Adrenal gland (tissue), 12 donors: Measurements from ENCODE around the gene SLC43A1. TPM values are rescaled to one million over a fixed set of nuclear protein-coding genes. Genes with fewer than 3 reads are reported as not detected.
A peak's percentile ranks its signal among the peaks of the same experiment; 100 is the strongest.

Experiments used
- DNase-seq, 7 donors: peaks; one replicate each; pipeline ENCODE4 v3.0.0-alpha.2; 2019 to 2020
- H3K27ac ChIP-seq, 5 donors: fragments of 200-600 bp; sonication (generic) in 4 of 5; 1 replicate in 3 of 5; 2 replicates in 2 of 5; pipeline versions ENCODE4 v1.5.1 to v1.8.0; 2016 to 2020; ENCODE audit warnings: mild to moderate bottlenecking in 1 of 5
- H3K27me3 ChIP-seq: fragments of 200-600 bp; 2 replicates; pipeline ENCODE4 v1.8.0; 2021
- H3K36me3 ChIP-seq, 2 donors: fragments of 200-600 bp; replicated peaks in 1 of 2; 1 replicate in 1 of 2; 2 replicates in 1 of 2; pipeline versions ENCODE4 v1.5.1 to v1.8.0; 2018 to 2022
- H3K4me1 ChIP-seq, 2 donors: fragments of 200-600 bp; replicated peaks in 1 of 2; 1 replicate in 1 of 2; 2 replicates in 1 of 2; pipeline versions ENCODE4 v1.5.1 to v1.8.0; 2018 to 2021
- H3K4me3 ChIP-seq, 4 donors: fragments of 200-600 bp; sonication (generic) in 3 of 4; one replicate each; pipeline ENCODE4 v1.5.1; 2016 to 2018
- H3K9me3 ChIP-seq, 3 donors: fragments of 200-600 bp; sonication (generic) in 1 of 3; replicated peaks in 1 of 3; 1 replicate in 2 of 3; 2 replicates in 1 of 3; pipeline versions ENCODE4 v1.5.1 to v1.8.0; 2016 to 2021
- POLR2A ChIP-seq, 2 donors: fragments of 450-650 bp; IDR thresholded peaks; one replicate each; pipeline ENCODE4 v1.6.1; 2017; ENCODE audit warnings: antibody characterized with exemption in 2 of 2, mild to moderate bottlenecking in 2 of 2, moderate library complexity in 1 of 2
- WGBS, 4 donors: extraction: QIAGEN DNeasy Blood & Tissue Kit in 2 of 4; methylation state at CpG; one replicate each; pipeline versions ENCODE4 v1.1.5 to v1.1.7; 2013 to 2017; 5-methylcytosine and 5-hydroxymethylcytosine counted together
- intact Hi-C, 2 donors: fragments of 100-400 bp; cut with DNase I; formaldehyde crosslinking; loops; one replicate each; pipeline versions ENCODE4 v1.14.1 to v1.15.0; 2022 to 2023
- polyA plus RNA-seq, 3 donors: library from polyadenylated mRNA; stranded (reverse); fragments of 200-250 nt in 2 of 3; fragments of 350-450 nt in 1 of 3; fragmentation: Illumina TruSeq in 1 of 3; extraction: RNeasy Lipid Tissue Mini Kit (QIAGEN cat#74804) in 1 of 3; gene quantifications; one replicate each; pipeline ENCODE4 v1.2.3, GENCODE V29; 2013 to 2014
- total RNA-seq, 9 donors: library from RNA; depleted of rRNA in 4 of 9; stranded (reverse); fragments of >200 nt in 4 of 9; fragments of 120-200 nt in 1 of 9; fragmentation: NEBNext Ultra II Directional in 1 of 9; extraction: Animal tissue kit (Norgen Biotek cat#: 25700) in 1 of 9; gene quantifications; one replicate each; pipeline versions ENCODE4 v1.1.0 to v1.2.4, GENCODE V29; 2013 to 2023
- TF ChIP-seq, protein P1 (sequence below), 6 experiments: fragments of 450-650 bp in 4 of 6; fragments of 200-600 bp in 2 of 6; sonication (generic) in 1 of 6; IDR thresholded peaks; 1 replicate in 5 of 6; 2 replicates in 1 of 6; pipeline versions ENCODE4 v1.5.1 to v1.8.0; 2016 to 2021; ENCODE audit warnings: antibody characterized with exemption in 6 of 6, mild to moderate bottlenecking in 2 of 6, moderate library complexity in 1 of 6
- donor health status: healthy with polysubstance abuse.
- donor health status: Bipolar disorder and iron deficiency.
- donor health status: DM: yes; HTN: yes; CAD: no.
- donor health status: DM: no; HTN: no; CAD: no.
- donor health status: DM: no; HTN: no; CAD: no.
- donor health status: DM: yes; HTN: yes; CAD: no.

Gene SLC43A1
- total and polyA plus RNA-seq, 12 donors: 3.8 to 32.3 (median 22.9) TPM

DNA sequence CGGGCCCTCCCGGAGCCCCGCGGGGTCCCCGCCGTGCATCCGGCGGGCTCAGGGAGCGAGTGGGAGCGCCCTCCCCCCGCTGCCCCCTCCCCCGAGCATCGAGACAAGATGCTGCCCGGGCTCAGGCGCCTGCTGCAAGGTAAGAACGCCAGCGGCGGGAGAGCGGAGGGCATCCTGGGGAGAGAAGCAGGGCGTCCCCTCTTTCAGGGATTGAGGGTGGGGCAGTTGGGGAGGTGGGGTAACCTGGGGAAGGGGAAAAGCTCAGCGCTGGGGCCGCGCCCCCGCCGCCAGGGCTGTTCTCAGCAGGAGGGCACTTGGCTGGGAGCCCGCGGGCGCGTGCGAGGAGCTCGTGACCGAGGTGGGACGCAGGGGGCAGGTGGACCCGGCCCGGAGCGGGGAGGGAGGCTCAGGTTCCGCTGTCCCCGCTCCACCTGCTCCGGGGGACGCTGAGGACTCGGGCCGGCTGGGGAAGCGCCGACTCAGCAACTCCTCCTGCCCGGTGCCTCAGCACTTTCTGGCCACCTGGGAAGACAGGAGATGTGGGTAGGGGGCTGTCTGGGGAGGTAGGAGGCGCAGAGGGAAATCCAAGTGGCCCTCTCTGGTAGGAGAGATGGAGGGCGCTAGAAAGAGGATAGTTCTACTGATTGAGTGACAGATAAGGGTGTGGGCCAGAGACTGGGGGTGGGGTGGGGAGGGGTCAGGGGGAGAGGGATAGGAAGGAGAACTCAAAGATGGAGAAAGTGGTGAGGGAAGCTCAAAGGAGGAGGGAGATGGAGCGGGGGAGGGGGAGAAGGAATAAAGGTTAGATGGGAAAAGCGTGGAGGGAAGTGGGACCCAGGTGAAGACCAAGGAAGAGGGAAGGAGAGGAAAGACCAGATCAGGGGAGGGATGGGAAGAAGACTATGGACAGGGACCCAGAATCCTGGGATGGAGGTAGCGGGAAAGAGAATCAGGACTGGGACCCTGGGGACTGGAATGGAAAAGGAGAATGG is 54.4 kb downstream of the SLC43A1 start:
- DNase-seq: no peak
- Histone ChIP-seq H3K4me1 (peaks cover 19 to 32% of the 10 kb centered on the region in 2 donors), H3K4me3 (peak overlapping the region in 2 of 4 donors; percentile 1 to 58), H3K27ac (no peak overlapping the region), H3K9me3 (no peaks in the 10 kb centered on the region), H3K36me3 (no peaks in the 10 kb centered on the region), H3K27me3 (peaks cover 26% of the 10 kb centered on the region)
- TF ChIP-seq, protein P1, sequence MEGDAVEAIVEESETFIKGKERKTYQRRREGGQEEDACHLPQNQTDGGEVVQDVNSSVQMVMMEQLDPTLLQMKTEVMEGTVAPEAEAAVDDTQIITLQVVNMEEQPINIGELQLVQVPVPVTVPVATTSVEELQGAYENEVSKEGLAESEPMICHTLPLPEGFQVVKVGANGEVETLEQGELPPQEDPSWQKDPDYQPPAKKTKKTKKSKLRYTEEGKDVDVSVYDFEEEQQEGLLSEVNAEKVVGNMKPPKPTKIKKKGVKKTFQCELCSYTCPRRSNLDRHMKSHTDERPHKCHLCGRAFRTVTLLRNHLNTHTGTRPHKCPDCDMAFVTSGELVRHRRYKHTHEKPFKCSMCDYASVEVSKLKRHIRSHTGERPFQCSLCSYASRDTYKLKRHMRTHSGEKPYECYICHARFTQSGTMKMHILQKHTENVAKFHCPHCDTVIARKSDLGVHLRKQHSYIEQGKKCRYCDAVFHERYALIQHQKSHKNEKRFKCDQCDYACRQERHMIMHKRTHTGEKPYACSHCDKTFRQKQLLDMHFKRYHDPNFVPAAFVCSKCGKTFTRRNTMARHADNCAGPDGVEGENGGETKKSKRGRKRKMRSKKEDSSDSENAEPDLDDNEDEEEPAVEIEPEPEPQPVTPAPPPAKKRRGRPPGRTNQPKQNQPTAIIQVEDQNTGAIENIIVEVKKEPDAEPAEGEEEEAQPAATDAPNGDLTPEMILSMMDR (IDR thresholded peaks at IDR 0.05): no peak
- TF ChIP-seq POLR2A (IDR thresholded peaks at IDR 0.05): no peak
- WGBS, 4 donors: 8 to 59% (median 11%) methylated on average over 5 to 50 of the region's 50 CpGs
- intact Hi-C loops: loop anchor here in 1 of 2 donors (5.0 to 10.0 kb wide), 2 partner anchors 66 to 184 kb away; partner anchors contain the start of gene YPEL4

DNA sequence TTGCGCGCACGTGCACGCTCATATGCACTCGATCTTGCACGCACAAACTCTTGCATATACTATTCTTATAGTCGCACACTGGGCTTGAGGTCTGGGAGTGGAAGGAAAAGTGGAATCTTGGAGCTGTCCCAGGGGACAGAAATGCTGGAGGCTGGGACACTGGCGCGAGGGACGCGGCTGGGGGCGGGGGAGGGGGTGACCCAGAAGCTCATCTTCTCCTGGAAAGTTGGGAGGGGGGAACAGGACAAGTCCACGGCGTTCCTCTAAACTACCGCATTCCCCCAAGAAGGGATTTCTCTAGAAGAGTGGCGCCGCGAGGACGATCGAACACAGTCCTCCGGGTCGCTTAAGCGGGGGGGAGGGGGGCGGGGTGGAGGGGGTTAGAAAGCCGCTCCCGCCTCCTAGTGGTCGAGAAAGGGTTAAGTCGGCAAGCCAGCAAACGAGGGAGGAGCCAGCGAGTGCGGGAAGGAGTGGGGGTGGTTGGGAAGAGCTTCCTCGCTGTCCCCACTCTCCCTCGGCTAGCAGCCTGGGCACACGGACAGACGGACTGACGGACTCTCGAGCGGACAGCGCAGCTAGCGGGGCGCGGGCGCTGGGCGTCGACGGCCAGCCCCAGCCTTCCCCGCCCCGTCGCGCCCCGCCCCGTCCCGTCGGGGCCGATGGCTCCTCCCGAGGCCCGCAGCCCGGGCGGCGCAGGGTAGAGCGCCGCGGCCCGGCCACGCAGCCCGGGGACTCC is 55.3 kb downstream of the SLC43A1 start, which contains the start of gene RTN4RL2:
Gene RTN4RL2, plus strand, starts transcription at position 507 of the 736 bp plus-strand sequence. CDS start 338 bp downstream, outside the sequence.
- Histone ChIP-seq H3K27me3 (peaks cover 26% of the 10 kb centered on the region), H3K9me3 (no peaks in the 10 kb centered on the region), H3K4me1 (peaks cover 19 to 32% of the 10 kb centered on the region in 2 donors), H3K36me3 (no peaks in the 10 kb centered on the region), H3K27ac (no peak within 1 kb of the TSS), H3K4me3 (peak within 1 kb of the TSS in 2 of 4 donors; percentile 1 to 58)
- TF ChIP-seq, protein P1 (IDR thresholded peaks at IDR 0.05): peak in 2 of 6 experiments; percentile 9 to 23
- no peak for TF ChIP-seq POLR2A (IDR thresholded peaks at IDR 0.05)
- intact Hi-C loops: loop anchor here in 1 of 2 donors (5.0 to 10.0 kb wide), 2 partner anchors 67 to 185 kb away; partner anchors contain the start of gene YPEL4
- WGBS, 4 donors: 1 to 2% (median 1%) methylated on average over 17 to 66 of the region's 66 CpGs
- peak in 5 of 7 donors; percentile 30 to 52 (median 43) for DNase-seq

DNA sequence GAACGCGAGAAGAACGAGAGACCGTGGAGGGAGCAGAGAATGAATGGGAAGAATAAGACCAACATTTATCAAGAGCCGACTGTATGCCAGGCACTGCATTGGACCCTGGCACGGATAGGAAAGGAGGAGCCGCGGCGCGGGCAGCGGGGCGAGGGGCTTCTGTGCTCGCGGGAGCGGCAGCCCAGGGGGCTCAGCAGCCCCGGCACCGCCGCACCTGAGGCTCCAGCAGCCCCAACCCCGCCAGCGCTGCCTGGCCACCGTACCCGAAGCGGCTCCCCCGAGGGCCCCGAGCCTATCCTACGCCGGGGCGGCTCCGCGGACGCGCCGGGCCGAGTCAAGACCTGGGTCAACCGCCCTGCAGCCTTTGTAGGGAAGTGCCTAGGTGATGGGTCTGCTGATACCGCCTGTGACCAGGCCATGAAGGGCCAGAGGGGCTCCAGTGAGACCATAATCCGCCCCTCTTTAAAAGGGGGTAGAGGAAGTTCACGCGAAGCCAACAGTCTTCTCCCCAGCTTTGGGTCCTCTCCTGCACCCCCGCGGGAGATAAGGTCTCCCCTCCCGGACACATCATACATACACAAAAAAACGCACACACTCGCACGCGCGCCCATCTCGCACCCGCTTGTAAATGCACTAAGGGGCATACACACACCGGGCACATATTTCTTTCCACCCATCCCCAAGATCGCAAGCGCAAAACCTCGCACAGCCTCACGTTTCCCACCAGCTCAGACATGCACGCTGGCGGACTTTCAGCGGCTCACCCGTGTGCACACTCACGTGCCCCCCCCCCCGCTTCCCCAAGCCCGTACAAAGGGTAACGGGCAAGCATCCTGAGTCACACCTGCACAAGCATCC is 56.1 kb downstream of the SLC43A1 start:
- H3K9me3 ChIP-seq: no peaks in the 10 kb centered on the region
- peaks cover 19 to 32% of the 10 kb centered on the region in 2 donors for H3K4me1 ChIP-seq
- H3K4me3 ChIP-seq: peak overlapping the region in 3 of 4 donors; percentile 1 to 58 (median 7)
- H3K36me3 ChIP-seq: no peaks in the 10 kb centered on the region
- intact Hi-C loops: loop anchor here in 1 of 2 donors (5.0 to 10.0 kb wide), 3 partner anchors 68 to 185 kb away; partner anchors contain the start of gene YPEL4
- H3K27ac ChIP-seq: no peak overlapping the region
- no peak for DNase-seq
- TF ChIP-seq, protein P1 (IDR thresholded peaks at IDR 0.05): no peak
- no peak for TF ChIP-seq POLR2A (IDR thresholded peaks at IDR 0.05)
- H3K27me3 ChIP-seq: peaks cover 26% of the 10 kb centered on the region
- 1 to 2% (median 2%) methylated on average over 13 to 62 of the region's 62 CpGs for WGBS, 4 donors
